GM12872 (cell line): ENCODE data around the gene HPCAL1.

Source experiments
- TF ChIP-seq, protein P1 (sequence below): IDR thresholded peaks from 3 replicates; pipeline ENCODE4 v1.5.1; 2011; ENCODE audit warnings: low read depth, mild to moderate bottlenecking, low read length, moderate library complexity; ENCODE audit not compliant: insufficient read depth

HPCAL1 gene

DNA sequence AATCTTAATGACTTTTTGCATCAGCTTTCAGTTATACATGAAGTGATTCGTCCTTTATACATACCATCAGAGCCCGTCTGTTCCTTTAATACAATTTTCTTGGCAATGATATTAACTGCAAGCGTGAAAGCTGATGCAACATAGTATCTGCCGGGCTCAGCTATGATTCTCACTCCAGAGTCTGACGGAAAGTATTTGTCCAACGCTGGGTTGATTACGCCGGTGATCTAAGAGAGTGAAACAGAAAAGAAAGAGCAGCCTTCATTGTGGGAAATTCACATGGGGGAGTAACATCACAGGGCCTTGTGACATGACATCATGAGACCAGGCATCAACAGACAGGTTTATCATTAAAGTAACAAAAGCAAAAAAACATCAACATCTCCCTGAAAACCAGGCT, 139.2 kb downstream of the HPCAL1 start:
- TF ChIP-seq, protein P1, sequence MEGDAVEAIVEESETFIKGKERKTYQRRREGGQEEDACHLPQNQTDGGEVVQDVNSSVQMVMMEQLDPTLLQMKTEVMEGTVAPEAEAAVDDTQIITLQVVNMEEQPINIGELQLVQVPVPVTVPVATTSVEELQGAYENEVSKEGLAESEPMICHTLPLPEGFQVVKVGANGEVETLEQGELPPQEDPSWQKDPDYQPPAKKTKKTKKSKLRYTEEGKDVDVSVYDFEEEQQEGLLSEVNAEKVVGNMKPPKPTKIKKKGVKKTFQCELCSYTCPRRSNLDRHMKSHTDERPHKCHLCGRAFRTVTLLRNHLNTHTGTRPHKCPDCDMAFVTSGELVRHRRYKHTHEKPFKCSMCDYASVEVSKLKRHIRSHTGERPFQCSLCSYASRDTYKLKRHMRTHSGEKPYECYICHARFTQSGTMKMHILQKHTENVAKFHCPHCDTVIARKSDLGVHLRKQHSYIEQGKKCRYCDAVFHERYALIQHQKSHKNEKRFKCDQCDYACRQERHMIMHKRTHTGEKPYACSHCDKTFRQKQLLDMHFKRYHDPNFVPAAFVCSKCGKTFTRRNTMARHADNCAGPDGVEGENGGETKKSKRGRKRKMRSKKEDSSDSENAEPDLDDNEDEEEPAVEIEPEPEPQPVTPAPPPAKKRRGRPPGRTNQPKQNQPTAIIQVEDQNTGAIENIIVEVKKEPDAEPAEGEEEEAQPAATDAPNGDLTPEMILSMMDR: no peak

DNA sequence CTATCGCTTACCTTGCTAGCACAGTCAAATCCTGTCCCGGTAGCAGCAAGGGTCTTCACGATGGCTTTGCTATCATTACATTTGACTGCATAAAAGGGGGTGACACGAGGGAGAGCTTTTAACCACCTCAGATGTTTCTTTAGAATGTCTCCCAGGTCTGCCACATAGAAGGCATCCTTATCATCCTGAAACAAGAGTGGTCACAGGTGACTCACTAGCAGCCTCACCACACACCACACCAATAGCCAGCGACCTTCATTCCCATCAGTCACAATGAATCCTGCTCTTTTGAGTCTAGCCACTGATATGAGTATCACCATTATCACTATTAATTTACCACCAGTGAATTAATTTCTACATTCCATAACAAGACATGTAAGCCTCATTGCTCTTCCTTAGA, 141.8 kb downstream of the HPCAL1 start:
- TF ChIP-seq, protein P1: no peak

DNA sequence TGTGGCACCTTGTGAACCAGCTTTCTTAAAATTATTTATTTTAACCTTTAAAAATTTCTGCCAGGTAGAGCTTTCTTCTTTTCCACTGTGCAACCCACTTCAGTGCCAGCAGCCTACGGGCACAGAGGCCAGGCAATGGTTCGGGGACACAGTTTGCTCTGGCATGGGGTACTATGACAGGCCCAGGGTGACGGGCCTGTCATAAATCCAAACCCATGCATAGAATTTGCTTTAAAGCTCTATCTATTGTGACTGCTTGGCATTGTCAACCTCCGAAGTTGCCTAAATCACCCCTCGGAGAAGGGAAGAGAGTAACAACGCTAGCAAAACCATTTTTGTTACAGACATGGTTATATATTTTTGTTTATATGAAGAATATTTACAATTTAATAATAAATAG, 143.9 kb downstream of the HPCAL1 start:
- TF ChIP-seq, protein P1: no peak

DNA sequence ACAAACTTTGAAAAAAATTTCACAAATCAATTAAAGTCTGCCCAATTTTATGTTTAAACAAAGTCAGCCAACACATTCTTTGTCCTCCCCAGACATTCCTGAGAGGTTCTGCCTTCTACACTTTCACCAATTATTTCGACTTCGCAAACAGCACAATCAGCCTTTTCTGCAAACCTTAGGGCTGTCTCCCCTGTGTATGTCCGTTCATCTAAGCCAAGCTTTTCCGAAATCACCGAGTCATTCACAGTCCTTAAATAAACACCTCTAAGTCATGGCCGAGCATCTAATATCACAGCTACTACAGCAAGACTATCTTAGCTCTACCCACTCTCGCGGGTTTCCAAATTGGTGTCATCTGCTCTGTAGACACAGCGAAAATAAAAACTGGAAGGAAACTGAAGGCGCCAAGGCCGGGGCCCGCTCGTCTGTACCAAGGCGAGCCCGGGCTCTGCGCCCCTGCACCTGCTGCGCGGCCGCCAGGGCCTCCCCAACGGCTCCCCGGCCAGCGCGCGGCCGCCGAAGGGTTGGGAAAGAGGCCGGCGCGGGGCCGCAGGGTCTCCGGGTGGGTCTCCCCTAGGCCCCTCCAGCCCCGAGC, 144.7 kb downstream of the HPCAL1 start:
- TF ChIP-seq, protein P1: no peak

DNA sequence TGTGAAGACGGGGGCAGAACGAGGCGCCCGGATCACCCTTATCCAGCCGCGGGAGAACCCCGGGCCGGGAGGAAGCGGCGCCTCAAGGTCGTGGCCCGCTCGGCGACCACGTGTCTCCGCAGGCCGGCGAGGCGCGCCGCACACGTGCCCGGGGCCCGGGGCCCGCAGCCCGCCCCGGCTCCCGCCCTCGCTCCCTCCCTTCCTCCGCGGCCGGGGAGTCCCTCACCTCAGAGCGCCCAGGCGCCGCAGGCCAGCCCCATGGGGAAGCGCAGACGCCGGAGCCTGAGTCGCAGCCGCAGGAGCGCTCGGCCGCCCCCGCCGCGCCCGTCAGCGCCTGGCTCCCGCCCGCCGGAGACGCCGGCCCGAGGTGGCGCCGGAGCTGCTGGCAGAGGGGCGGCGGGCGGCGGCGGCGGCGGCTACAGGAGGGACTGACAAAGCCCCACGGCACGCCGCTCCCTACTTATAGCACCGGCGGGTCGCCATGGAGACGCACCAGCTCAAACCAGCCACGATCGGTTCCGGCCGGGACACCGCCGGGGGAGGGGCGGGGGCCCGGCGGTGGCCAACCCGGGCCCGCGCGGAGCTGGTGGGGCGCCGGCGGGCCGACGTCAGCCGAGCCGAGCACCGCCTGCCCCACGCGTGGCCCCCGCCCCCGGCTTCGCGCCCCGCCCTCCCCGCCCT, 145.3 kb downstream of the HPCAL1 start, which contains the start of gene ODC1:
Gene ODC1, minus strand, starts transcription at position 433 of the 681 bp plus-strand sequence. CDS start 3,295 bp downstream, outside the sequence.
- TF ChIP-seq, protein P1: no peak

DNA sequence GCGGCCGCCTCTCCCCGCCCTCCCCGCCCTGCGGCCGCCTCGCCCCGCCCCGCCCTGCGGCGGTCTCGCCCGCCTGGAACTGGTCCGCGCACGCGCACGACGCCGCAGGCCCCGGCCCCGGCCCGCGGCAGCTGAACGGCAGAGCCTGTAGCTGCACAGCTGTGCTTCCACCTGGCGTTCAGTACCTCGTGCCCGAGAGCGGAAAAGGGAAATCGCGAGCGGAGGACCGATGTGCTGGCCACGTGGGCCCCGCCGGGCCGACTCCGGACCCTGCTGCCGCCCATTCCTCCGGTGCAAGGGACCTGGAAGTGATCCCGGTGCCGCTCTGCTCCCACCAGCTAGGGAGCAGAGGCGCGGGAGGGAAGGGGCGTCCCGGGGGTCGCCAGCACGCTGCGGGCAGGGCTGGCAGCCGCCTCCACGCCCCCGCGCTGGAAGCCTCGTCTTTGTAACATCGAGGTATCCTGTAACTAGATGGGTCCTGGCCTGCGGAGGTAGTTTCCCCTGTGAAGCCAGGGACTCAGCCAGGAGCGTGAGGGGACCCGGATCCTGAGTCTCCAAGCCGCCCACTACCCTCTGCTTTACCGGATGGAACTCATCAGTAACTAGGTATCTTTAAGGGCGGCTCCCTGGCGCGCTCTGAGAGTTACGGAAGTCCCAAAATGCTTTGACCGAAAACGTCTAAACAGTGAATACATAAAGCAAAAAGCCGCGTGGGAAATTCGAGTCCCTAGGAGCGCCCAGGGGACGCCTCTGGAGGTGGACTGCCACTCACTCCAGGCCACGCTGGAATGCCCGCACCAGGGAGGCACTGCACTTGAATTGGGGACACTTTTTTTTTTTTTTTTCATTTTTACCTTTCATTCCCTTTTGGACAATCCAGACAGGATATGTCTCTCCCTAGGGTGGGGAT, 146.1 kb downstream of the HPCAL1 start:
- TF ChIP-seq, protein P1: no peak

DNA sequence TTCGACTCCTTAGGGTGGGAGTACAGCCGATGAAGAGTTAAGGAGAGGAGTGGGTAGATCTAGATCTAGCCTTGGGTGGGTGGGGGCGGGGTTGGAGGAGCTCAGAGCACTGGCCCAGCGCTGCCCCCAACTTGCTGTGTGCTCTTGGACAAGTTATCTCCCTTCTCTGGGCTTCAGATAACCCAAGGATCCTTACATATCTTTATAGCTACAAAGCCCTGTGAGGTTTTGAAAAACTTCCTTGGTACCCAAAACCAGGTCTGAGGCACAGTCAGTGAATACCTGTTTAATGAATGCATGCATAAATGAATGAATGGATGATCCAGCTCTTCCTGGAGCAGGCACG, 146.8 kb downstream of the HPCAL1 start:
- TF ChIP-seq, protein P1: no peak
